ENCODE results near the gene MIPEP.

DNA sequence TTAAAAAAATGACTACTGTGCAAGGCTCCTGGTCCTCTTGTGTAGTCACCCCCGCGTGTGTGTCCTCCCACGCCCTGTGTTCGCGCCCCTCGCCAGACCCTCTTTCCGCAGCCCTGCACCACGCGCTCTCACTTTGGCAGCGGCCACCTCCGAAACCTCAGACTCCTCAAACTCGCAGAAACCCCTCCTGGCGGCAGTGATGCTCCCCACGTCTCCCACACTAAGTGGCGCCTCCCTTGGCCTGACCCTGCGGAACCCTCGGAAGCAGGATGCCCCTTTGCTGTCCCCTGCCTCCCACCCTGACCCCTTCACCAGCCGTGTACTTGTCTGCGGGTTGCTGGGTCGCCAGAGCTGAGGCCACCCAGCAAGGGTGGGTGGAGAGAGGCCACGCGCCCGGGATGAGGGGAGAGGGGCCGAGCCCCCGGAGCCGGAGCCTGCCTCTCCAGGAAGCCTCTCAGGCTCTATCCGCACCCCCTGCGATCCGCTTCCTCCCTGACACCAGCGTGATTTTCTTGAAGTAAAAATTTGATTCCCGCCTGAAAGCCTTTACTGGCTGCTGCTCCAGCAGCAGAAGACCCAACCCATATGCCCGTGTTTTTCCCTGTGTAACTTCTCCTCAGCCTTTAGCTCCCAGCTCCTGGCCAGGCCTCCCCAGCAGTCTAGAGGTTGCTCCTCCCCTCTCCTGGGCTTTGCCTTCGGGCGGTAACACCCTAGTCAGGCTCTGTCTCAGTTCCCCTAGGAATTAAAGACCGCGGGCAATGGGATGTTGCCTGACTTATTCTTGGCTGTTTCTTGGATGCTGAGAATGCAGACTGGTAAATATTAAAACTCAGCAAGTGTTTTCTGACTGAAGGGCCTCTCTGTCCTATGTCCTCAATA is 55.2 kb downstream of the MIPEP start:
- TF ChIP-seq EP300 (IDR thresholded peaks at IDR 0.05; ENCODE audit: borderline replicate concordance) (no peak), YY1 (IDR thresholded peaks at IDR 0.05; ENCODE audit: low read depth) (no peak), TAF1 (IDR thresholded peaks at IDR 0.05; ENCODE audit: low read depth) (no peak), TEAD4 (IDR thresholded peaks at IDR 0.05) (no peak), RAD21 (IDR thresholded peaks at IDR 0.05; ENCODE audit: low read depth) (no peak), CREB1 (IDR thresholded peaks at IDR 0.05; ENCODE audit: low read depth) (no peak), FOXM1 (IDR thresholded peaks at IDR 0.05; ENCODE audit: borderline replicate concordance, low read depth) (no peak), ZBTB7A (IDR thresholded peaks at IDR 0.05; ENCODE audit: low read depth) (no peak)
- TF ChIP-seq, protein P1, sequence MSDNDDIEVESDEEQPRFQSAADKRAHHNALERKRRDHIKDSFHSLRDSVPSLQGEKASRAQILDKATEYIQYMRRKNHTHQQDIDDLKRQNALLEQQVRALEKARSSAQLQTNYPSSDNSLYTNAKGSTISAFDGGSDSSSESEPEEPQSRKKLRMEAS (IDR thresholded peaks at IDR 0.05), result no peak
- TF ChIP-seq, protein P2, sequence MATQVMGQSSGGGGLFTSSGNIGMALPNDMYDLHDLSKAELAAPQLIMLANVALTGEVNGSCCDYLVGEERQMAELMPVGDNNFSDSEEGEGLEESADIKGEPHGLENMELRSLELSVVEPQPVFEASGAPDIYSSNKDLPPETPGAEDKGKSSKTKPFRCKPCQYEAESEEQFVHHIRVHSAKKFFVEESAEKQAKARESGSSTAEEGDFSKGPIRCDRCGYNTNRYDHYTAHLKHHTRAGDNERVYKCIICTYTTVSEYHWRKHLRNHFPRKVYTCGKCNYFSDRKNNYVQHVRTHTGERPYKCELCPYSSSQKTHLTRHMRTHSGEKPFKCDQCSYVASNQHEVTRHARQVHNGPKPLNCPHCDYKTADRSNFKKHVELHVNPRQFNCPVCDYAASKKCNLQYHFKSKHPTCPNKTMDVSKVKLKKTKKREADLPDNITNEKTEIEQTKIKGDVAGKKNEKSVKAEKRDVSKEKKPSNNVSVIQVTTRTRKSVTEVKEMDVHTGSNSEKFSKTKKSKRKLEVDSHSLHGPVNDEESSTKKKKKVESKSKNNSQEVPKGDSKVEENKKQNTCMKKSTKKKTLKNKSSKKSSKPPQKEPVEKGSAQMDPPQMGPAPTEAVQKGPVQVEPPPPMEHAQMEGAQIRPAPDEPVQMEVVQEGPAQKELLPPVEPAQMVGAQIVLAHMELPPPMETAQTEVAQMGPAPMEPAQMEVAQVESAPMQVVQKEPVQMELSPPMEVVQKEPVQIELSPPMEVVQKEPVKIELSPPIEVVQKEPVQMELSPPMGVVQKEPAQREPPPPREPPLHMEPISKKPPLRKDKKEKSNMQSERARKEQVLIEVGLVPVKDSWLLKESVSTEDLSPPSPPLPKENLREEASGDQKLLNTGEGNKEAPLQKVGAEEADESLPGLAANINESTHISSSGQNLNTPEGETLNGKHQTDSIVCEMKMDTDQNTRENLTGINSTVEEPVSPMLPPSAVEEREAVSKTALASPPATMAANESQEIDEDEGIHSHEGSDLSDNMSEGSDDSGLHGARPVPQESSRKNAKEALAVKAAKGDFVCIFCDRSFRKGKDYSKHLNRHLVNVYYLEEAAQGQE (IDR thresholded peaks at IDR 0.05; ENCODE audit: low read depth), result no peak
